ENCODE results near the gene PPA2. TPM values are rescaled to one million over a fixed set of nuclear protein-coding genes. Genes with fewer than 3 reads are reported as not detected.

Gene PPA2
- total RNA-seq, result 48.3 and 65.7 TPM in 2 replicates

DNA sequence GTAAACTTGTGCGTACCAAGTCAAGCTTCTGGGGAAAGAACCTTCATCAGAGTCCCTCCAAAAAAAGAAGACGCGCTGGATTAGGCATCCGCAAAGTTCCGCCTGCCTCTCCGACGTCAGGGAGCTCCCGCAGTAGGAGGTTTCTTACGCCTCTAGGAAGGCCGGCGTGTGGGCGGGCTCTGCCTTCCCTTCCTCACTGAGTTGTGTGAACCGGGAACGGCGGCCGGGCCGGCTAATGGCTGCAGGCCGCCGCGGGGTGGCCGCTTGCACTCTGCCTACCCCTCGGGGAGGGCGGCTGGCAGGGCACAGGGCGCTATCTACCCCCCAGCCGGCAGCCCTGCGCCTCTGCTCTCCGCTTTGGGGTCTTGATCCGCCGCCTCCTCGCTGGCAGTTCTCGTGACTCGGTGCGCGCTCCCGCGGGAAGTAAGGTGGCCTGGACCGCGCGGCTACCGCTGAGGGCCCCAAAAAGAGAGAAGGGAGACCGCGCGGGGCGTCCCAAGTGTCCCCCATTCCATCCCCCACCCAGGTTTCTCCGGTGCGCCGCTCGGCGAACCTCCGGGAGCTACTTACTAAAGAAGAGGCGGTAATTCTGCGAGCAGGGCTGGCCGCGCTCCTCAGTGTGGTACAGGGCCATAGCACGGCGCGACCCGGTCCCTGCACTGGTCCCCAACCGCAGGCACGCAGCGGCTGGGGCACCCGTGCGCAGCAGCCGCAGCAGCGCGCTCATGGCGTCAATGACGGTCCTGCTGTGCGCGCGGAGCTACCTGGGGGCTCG lies at the start of gene PPA2:
TSS of gene PPA2 (minus strand) at position 739 of the 775 bp plus-strand sequence. CDS start at position 727, 12 bp downstream.

Other genes starting within 250 kb of the PPA2 start
- not detected in 2 replicates for gene ARHGEF38, start 78.6 kb upstream of the PPA2 start, total RNA-seq
- gene INTS12, start 234.6 kb upstream of the PPA2 start, total RNA-seq, result 10.5 and 13.1 TPM in 2 replicates
- 6.5 and 7.6 TPM in 2 replicates for gene GSTCD, start 234.7 kb upstream of the PPA2 start, total RNA-seq